ENCODE results near the gene RELN. TPM values are rescaled to one million over a fixed set of nuclear protein-coding genes. Genes with fewer than 3 reads are reported as not detected.

RELN gene
- total RNA-seq, 2 donors from 2014 or later, result 6.9 to 8.0 TPM

GRCh38 chr7:103577059-103577458 is 412.4 kb downstream of the RELN start:
- no peak for DNase-seq (ENCODE audit: low spot score)
- TF ChIP-seq CTCF (IDR thresholded peaks at IDR 0.05), result no peak

GRCh38 chr7:103576641-103577040 is 412.8 kb downstream of the RELN start:
- Histone ChIP-seq H3K4me1 (no peaks in the 10 kb centered on the region), H3K27ac (no peak overlapping the region), H3K4me3 (no peak overlapping the region), H3K27me3 (no peaks in the 10 kb centered on the region), H3K9me3 (no peaks in the 10 kb centered on the region), H3K36me3 (no peaks in the 10 kb centered on the region)
- no peak for TF ChIP-seq CTCF (IDR thresholded peaks at IDR 0.05)
- DNase-seq (ENCODE audit: low spot score), result no peak

More at GRCh38 chr7:103577059-103577458, 412.4 kb downstream of the RELN start:
- Histone ChIP-seq H3K27ac (no peak overlapping the region), H3K9me3 (no peaks in the 10 kb centered on the region), H3K36me3 (no peaks in the 10 kb centered on the region), H3K4me1 (no peaks in the 10 kb centered on the region), H3K4me3 (no peak overlapping the region), H3K27me3 (no peaks in the 10 kb centered on the region)

GRCh38 chr7:103574576-103574975 is 414.9 kb downstream of the RELN start:
- Histone ChIP-seq H3K4me1 (no peaks in the 10 kb centered on the region), H3K9me3 (no peaks in the 10 kb centered on the region), H3K27ac (no peak overlapping the region), H3K4me3 (no peak overlapping the region), H3K36me3 (no peaks in the 10 kb centered on the region), H3K27me3 (no peaks in the 10 kb centered on the region)
- DNase-seq (ENCODE audit: low spot score), result no peak
- no peak for TF ChIP-seq CTCF (IDR thresholded peaks at IDR 0.05)

GRCh38 chr7:103573479-103574058 is 415.9 kb downstream of the RELN start:
- Histone ChIP-seq H3K9me3 (no peaks in the 10 kb centered on the region), H3K27ac (no peak overlapping the region), H3K4me1 (no peaks in the 10 kb centered on the region), H3K36me3 (no peaks in the 10 kb centered on the region), H3K4me3 (no peak overlapping the region), H3K27me3 (no peaks in the 10 kb centered on the region)
- peak; percentile 41 to 71 for TF ChIP-seq CTCF (IDR thresholded peaks at IDR 0.05)
- no peak for DNase-seq (ENCODE audit: low spot score)

- Histone ChIP-seq H3K27ac (no peak overlapping the region), H3K36me3 (no peaks in the 10 kb centered on the region), H3K9me3 (no peaks in the 10 kb centered on the region), H3K4me1 (no peaks in the 10 kb centered on the region), H3K4me3 (no peak overlapping the region), H3K27me3 (no peaks in the 10 kb centered on the region)
- no peak for DNase-seq (ENCODE audit: low spot score)
- no peak for TF ChIP-seq CTCF (IDR thresholded peaks at IDR 0.05)
Measured at GRCh38 chr7:103571586-103571985, 417.9 kb downstream of the RELN start.
